NCI-H510A treated with DMSO at 0.1 percent for 48 hours (cell line): ENCODE measurements around the gene MPI.

Experiments used
- DNase-seq: peaks from one replicate; lab custom pipeline; 2025; lab: John Stamatoyannopoulos, UW

MPI gene

DNA sequence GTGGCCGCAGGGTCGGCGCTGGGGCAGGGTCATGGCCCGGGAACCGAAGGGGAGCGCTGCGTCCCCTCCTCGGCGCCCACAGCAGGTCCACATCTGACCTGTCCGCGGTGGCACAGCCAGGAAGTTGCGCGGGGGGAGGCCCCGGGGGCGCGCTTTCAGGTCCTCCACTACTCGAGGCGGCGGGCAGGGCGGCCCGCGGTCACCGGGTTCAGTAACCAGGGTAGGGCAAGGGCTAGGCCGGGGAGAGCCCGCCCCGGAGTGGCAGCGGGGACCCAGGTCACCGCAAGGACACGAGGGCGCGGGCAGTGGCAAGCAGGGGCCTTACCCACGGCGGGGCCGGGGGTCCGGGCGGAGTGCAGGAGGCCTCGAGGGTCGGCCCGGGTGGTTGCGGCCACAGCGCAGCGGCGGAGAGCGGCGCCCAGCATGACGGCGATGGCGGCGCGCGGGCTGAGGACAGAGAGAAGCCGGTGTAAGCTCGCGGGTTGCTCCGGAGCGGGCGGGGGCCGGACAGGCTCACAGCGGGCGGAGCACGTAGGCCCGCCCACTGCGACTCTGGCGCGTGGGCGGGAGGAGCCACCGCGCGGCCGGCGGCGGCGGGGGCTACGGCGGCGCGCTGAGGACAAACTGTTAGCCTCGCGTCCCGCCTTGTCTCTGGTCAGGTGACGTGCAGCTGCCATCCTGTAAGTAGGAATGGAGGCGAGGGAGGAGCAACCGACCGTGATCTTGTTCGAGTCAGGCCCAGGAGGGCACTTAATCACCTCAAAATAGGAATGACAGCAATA is 47.9 kb downstream of the MPI start, which contains the start of gene COX5A:
Gene COX5A, minus strand, starts transcription at position 484 of the 782 bp plus-strand sequence. Its CDS starts 59 bp downstream, at position 425.
- DNase-seq, result peak; percentile 70

GRCh38 chr15:74950078-74950908 is 60.5 kb downstream of the MPI start:
- DNase-seq, result peak; percentile 59

GRCh38 chr15:74951006-74951405 is 61.2 kb downstream of the MPI start:
- no peak for DNase-seq
